Neural cell (in vitro differentiated cells): Measurements from ENCODE around the gene YWHAQ.

Source experiments
- EP300 ChIP-seq: fragments of 450-650 bp; conservative IDR thresholded peaks from 2 replicates; pipeline ENCODE4 v1.6.1; 2014; ENCODE audit warnings: antibody characterized with exemption, mild to moderate bottlenecking, moderate library complexity; ENCODE audit not compliant: poor library complexity, severe bottlenecking
- TAF1 ChIP-seq: IDR thresholded peaks from 2 replicates; pipeline ENCODE4 v1.6.1; 2012; ENCODE audit warnings: low read depth
- TF ChIP-seq, protein P1 (sequence below): fragments of 450-650 bp; IDR thresholded peaks from 2 replicates; pipeline ENCODE4 v1.5.1; 2014; ENCODE audit warnings: antibody characterized with exemption, mild to moderate bottlenecking, moderate library complexity; ENCODE audit not compliant: poor library complexity, severe bottlenecking
- TF ChIP-seq, protein P2 (sequence below): IDR thresholded peaks from 2 replicates; pipeline ENCODE4 v1.6.1; 2012; ENCODE audit warnings: borderline replicate concordance

DNA sequence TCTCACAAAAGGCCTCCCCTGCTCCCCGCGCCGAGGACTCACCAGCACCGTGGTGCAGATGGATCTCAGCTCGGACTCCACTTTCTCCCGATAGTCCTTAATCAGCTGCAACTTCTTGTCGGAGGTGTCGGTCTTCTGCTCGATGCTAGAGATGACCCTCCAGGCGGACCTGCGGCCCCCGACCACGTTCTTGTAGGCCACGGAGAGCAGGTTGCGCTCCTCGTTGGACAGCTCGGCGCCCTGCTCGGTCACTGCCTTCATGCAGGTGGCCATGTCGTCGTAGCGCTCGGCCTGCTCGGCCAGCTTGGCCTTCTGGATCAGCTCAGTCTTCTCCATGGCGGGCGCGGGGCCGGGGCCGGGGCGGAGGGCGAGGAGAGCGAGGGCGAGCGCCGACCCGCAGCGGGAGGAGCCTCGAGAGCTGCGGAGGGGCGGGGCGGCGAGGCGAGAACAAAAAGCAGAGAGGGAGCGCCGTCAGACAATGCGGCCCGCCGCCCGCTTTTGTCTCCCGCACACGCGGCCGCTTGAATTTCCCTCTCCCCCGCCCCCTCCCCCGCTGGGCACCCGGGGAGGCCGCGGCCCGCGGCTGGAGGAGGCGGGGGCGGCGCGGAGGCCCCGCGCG lies 571 bp downstream of the YWHAQ start:
- TF ChIP-seq, protein P1, sequence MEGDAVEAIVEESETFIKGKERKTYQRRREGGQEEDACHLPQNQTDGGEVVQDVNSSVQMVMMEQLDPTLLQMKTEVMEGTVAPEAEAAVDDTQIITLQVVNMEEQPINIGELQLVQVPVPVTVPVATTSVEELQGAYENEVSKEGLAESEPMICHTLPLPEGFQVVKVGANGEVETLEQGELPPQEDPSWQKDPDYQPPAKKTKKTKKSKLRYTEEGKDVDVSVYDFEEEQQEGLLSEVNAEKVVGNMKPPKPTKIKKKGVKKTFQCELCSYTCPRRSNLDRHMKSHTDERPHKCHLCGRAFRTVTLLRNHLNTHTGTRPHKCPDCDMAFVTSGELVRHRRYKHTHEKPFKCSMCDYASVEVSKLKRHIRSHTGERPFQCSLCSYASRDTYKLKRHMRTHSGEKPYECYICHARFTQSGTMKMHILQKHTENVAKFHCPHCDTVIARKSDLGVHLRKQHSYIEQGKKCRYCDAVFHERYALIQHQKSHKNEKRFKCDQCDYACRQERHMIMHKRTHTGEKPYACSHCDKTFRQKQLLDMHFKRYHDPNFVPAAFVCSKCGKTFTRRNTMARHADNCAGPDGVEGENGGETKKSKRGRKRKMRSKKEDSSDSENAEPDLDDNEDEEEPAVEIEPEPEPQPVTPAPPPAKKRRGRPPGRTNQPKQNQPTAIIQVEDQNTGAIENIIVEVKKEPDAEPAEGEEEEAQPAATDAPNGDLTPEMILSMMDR = no peak
- TF ChIP-seq EP300 (no peak), TAF1 (no peak)
- TF ChIP-seq, protein P2, sequence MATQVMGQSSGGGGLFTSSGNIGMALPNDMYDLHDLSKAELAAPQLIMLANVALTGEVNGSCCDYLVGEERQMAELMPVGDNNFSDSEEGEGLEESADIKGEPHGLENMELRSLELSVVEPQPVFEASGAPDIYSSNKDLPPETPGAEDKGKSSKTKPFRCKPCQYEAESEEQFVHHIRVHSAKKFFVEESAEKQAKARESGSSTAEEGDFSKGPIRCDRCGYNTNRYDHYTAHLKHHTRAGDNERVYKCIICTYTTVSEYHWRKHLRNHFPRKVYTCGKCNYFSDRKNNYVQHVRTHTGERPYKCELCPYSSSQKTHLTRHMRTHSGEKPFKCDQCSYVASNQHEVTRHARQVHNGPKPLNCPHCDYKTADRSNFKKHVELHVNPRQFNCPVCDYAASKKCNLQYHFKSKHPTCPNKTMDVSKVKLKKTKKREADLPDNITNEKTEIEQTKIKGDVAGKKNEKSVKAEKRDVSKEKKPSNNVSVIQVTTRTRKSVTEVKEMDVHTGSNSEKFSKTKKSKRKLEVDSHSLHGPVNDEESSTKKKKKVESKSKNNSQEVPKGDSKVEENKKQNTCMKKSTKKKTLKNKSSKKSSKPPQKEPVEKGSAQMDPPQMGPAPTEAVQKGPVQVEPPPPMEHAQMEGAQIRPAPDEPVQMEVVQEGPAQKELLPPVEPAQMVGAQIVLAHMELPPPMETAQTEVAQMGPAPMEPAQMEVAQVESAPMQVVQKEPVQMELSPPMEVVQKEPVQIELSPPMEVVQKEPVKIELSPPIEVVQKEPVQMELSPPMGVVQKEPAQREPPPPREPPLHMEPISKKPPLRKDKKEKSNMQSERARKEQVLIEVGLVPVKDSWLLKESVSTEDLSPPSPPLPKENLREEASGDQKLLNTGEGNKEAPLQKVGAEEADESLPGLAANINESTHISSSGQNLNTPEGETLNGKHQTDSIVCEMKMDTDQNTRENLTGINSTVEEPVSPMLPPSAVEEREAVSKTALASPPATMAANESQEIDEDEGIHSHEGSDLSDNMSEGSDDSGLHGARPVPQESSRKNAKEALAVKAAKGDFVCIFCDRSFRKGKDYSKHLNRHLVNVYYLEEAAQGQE = peak; percentile 12
